ENCODE results near the gene GALNT9.
A peak's percentile ranks its signal among the peaks of the same experiment; 100 is the strongest.

DNA sequence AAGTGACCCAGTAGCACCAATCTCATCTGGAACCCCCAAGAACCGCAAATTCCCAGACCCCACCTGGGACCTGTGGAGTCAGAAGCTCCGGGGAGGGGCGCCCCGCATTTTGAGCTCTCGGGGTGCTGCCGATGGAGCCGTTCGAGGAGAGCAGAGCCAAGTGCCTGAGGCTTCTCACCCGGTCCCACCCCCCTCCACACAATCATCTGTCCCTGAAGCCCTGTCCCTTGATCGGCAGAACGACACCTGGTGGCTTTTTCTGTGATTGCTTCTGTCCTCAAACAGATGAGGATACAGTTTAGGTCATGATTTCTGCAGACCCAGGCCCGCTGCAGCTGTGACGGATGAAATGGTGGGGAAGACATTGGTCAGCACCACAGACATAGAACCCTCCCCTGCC, 110.5 kb downstream of the GALNT9 start:
- TF ChIP-seq, protein P1, sequence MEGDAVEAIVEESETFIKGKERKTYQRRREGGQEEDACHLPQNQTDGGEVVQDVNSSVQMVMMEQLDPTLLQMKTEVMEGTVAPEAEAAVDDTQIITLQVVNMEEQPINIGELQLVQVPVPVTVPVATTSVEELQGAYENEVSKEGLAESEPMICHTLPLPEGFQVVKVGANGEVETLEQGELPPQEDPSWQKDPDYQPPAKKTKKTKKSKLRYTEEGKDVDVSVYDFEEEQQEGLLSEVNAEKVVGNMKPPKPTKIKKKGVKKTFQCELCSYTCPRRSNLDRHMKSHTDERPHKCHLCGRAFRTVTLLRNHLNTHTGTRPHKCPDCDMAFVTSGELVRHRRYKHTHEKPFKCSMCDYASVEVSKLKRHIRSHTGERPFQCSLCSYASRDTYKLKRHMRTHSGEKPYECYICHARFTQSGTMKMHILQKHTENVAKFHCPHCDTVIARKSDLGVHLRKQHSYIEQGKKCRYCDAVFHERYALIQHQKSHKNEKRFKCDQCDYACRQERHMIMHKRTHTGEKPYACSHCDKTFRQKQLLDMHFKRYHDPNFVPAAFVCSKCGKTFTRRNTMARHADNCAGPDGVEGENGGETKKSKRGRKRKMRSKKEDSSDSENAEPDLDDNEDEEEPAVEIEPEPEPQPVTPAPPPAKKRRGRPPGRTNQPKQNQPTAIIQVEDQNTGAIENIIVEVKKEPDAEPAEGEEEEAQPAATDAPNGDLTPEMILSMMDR (IDR thresholded peaks at IDR 0.05), result peak; percentile 29 to 38 (median 36)
- no peak for TF ChIP-seq POLR2A (IDR thresholded peaks at IDR 0.05)

Data from right lobe of liver (tissue), 4 donors.